HG02763 (cell line): ENCODE results near the gene POLD2.

Experiments
- ATAC-seq: cut with Tn5 transposase; IDR thresholded peaks from one replicate; pipeline ENCODE4 v1.9.1; 2021; ENCODE audit warnings: mild to moderate bottlenecking, moderate library complexity; ENCODE audit not compliant: unreplicated experiment

The POLD2 gene

DNA sequence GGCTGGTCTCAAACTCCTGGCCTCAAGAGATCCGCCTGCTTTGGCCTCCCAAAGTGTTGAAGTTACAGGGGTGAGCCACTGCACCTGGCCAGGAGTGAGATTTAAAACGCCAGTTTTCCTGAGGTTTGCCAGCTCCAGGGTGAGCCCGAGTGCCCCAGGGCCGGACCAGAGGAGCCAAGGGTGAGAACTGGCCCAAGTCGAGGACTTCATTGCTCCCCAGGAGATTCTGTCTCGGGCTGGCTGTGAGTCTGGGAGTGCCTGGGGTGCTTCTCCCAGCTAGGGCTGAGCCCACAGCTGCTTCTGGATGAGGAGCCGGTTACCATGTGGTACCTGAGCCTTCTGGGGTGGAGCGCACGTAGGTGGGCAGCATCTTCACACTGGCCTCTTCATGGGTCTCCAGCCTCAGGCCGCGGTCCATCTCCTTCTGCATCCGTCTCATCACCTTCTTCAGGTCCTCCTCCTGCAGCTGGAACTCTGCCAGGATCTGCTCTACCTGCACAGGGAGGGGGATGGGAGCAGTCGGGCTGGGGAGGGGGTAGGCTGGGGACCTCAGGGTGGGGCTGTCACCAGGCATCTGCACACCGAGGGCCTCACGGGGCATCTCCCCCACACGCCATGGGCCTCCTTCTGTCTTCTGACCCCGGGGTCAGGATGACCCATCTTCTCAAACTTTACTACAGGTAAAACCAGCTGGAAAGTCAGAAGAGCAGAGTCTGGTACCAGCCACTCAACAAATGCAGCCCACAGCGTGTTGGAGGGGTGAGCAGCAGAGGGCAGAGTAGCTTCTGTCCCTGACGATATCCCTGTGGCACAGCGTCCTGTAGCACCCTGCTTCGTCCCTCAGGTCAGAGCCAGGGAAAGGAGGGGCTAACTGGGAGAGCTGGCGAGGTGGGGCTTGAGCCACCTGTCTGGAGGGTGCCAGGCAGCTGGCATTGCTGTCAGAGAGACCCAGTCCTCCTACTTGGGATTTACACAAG, 29.9 kb upstream of the POLD2 start:
- ATAC-seq = no peak

DNA sequence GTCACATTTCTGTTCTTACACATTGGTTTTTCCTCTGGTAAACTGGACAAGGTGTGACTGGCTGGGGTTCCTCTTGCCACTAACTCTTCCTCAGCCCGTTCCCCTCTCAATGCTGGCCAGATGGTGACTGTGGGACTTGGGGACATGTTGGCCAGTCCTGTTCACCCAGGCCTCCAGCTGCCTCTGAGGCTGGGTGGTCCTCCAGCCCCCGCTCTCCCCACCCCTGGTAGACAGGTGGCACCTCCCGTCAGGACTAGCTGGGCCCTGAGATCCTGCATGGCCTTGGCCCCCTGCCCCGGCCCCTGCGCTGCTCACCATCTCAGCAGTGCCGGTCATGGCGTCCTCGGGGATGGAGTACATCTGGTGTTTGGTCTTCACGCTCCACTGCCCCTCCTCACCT, 28.6 kb upstream of the POLD2 start:
- ATAC-seq = no peak

DNA sequence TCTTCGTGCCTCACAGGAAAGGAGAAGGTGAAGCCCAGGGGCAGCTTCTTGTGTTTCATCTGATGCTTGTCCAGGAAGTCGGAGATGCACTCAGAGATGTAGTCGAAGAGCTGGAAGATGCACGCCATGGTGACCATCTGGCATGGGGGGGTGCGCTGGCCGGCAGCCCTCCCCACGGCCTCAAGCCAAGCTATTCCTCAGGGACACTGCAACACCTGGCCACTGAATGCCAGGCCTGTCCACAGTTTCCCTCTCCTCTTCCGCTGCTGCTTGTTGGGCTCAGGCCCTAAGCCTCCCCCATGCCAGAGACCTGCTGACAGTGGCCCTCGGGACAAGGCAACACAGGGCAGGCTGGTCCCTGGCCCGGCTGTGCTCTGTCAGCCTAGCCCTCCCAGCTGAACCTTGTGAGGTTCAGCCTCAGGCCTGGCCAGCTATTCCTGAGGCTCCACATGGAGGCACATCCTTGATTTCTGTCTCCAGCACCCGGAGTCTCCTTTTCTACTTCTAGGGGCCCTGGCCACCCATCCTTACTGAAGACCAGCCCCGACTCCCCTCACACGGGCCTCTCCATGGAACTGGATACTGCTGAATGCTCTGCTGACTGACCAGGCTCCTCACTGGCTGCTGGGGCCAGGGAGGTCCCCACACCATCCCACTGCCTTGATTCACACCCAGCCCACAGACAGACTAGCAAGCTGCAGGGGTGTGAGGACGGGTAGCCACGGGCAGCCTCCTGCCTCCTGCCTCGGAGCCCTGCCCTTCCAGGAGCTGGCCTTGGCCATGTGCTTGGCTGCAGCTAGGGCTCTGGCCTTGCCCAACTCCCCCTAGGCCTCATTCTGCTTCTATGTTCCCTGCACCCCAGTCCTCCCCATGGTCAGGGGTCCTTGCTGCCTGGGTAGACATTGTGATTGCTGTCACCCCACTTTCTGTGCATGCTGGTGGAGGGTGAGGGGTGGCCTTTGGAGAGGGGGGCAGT, 27.9 kb upstream of the POLD2 start:
- no peak for ATAC-seq

DNA sequence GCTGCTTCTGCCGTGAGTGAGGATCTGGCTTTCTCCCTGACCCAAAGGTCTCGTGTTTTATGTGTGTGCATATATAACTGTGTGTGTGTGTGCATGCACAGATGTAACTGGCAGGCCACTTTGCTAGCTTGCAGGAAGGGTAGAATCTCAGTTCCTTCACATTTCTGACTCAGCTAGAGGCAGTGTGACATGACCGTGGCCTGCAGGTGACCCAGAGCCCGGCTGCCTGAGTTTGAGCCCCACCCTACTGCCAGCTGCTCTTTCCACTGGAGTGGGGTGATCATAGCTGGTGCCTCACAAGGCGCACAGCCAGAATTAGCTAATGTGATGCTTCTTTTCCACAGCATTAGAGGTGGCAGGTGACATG, 27.1 kb upstream of the POLD2 start:
- ATAC-seq = no peak

DNA sequence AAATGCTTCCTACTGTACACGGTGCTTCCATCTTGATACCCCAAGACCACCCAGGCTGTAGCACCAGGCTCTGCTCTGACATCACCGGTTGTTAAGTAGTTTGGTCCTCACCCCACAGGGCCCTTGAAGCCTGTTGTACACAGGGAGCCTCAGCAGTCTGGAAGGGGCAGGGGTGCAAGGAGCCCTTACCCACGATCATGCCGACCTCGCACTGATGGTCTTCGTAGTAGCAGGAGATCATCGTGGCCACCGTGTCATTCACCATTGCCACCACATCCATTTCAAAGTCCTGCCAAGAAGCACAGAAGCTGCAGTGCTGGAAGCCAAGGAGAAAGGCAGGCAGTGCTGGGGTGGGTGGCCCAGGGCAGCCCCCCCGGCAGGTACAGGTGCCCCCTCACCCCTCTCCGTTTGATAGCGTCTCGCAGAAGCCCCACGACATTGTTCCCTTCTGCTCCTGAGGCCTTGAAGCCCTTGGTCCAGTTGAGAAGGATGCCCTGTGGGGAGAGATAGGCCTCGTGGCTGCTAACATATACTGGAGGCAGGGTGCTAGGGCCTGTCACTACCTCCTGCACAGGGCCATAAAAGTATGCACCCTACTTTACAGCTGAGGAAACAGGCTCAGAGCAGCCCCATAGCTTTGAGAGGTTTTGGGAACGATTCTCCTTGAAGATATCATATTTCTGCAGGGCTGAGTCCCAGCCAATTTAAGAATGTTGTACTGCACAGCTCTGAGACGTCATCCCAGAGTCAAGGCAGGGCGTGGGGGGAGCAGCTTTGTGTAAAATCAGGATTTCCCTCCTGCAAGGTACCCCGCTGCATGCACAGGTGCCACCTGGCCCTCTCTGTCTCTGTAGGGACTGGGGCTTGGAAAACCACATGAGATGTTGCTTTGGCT, 26.5 kb upstream of the POLD2 start:
- ATAC-seq = no peak

DNA sequence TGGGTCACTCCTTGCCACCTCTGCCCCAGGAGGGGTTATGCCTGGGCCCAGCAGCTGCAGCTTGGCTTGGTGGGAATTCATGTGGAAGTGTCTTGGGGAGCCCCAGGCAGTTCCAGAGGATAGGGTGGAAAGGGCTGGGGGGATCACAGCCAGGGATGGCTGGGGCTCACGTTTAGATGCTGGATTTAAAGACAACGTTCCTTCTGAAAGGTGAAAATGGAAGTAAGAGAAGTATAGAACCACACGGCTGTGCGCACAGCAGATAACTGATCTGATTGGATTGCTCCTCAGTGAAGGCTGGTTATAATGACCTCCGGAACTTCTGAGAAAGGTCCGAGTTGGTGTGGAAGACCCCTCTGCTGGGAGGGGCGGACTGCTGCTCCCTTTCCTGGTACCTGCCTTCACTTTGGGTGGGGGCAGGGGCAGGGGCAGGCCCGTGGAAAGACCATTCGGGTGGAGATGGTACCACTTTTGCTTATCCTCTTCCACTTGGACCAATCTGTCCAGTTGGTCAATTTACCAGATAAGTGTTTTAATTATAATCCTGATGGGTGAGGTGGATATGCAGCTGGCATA, 25.7 kb upstream of the POLD2 start:
- ATAC-seq = no peak

DNA sequence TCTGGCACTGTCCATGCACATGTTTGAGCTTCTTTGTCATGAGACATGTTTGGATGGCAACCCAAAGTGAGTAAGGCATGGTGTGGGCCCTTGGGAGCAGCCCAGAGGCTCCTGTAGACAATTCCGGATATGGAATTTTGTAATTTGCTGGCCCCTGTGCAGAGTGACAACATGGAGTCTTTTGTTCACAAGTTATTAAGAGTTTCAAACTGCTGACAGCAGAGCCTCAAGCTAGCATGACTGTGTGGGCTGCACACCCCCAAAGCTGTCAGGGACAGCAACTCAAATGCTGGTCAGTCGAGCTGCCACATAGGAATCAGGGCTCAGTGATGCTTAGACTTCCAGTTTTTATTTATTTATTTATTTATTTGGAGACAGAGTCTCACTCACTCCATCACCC, 24.8 kb upstream of the POLD2 start:
- no peak for ATAC-seq

DNA sequence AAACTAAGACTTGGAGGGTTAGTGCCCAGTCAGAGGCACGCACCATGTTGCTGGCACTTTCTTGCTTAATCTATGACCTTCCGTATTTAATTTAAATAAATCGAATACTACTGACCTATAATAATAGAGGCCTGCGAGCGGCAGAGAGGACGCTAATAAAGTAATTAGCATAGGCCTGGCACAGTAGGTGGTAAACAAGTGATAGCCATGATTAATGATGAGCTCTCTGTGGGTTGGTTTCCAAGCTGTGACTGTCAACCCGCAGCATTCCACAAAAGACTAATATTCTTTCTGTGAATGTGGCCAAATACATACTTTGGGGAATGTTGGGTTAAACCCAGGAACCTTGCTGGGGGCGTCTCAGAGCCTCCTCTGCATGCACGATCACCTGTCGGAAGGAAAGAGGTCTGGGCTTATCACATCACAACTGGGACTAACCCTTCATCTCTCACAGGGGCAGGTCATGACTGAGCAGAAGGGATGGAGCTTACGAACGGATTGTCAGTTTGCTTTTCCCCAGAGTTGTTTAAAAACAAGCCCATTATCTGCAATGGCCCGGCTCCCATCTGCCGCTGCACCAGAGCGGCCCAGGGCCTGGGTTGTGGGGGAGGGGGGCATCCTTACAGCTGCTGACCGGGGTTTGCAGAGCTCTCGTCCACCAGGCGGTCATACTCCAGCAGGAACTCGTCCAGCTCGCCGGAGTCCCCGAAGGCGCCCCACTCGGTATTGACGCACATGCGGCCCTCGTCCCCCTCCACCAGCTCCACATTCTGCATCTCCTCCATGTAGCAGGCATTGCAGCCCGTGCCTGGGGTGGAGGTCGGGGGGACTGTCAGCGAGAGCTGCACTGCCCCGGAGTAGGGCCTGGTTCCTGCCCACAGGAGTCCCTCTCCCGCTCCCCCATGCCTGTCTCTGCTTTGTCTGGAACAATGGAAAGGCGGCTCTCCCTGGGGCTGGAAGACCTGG, 24.0 kb upstream of the POLD2 start:
- no peak for ATAC-seq

DNA sequence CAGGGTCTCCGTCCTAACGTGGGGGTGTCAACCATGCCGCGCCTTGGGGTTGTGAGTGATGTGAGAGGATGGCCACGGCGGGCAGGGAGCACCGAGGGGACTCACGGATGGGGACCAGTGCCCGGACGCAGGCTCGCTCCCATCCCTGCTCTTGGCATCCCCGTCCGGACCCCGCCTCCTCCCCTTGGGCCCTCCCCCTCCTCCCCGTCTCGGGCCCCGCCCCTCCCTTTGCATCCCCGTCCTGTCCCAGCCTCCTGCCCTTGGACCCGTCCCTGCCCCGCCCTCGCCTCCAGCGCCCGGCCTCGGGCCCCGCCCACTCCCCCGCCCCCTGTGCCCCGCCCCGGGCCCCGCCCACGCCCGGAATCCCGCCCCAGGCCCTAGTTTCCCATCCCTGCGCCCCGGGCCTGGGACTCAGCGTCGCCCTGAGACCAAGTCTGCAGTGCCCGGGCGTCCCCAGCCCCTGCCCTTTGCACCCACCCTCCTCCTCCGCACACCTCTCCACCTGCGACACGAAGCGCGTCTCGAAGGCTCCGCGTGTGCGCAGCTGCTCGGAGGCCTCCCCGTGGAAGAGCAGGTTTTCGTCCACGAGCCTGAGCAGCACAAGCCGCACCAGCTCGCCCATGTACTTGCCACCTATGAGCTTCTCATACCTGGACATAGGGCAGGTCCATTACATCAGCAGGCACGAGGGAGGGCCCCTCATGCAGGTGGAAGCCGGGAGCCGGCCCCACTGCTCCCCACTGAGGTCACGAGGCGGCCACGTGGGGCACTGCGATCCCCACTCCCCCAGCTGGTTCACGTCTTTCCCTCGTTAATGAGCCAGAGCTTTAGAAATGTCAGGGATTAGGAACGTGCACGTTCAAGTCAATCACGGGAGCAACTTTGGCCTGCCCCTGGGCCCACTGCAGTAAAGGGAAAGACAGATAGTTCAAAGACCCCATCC, 22.9 kb upstream of the POLD2 start:
- no peak for ATAC-seq

DNA sequence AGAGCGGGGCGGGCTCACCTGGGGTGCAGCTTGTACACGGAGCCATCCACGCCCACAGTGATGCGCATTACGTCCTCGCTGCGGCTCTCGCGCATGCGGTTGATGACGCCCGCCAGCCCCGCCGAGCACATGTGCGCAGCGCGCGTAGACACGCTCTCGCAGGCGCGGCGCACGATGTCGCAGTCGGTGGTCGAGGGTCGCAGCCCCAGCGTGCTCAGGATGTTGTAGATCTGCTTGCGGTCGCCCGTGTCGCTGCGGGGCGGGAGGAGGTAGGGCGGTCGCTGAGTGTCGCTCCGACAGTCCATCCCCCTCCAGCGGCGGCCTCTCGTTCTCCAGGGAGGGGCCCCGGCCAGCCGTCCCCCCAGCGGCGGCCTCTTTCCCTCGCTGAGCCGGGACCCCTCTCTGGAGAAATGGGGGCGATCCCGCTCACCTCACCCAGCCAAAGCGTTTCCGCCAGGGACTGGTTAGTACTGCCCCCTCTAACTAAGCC, 22.2 kb upstream of the POLD2 start:
- ATAC-seq = no peak

DNA sequence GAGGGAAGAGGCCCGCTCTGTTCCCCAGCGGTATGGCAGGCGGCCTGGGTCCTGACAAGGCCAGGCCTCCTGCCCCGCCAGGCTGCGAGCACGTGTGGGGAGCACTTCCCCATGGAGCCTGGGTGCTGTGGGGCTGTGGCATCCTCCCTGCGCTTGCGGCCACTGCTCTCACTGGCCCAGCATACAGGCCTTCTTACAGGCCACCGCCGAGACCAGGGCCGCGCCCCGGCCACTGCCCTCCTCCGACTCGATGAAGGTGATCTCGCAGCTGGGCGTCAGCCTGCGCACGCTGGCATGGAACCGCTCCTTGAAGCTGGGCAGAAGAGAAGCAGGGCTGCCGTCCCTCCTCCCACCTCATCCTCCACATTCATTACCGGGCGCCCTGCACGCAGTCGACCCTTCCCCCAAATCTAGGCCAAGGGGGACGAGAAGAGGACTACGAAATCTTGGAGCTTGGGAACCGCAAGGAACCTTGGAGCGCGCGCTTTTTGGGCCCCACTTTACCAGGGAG, 21.7 kb upstream of the POLD2 start:
- ATAC-seq = no peak

DNA sequence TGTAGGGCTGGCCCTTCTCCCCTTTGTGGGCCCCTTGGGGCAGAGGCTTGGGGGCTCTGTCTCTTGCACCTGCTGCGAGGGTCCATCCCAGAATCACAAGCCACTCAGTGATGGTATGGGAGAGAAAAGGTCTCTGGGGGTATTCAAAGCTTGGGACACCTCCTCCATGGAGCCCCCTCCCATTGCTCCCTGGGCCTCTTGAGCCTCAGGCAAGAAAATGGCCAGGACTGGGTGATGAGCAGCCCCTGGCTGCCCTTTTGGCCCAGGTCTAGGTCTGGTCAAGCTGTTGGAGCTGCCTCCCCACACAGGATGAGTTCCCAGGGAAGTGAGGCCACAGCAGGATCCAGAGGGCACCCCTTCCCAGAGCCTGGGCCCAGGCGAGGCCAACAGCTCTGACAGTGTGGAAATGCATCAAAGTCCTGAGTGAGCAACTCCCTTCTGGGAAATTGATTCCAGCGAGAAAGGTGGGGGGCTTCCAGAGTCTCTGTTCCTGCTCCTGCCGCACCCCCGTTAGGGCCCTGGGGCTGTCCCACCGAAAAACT, 21.1 kb upstream of the POLD2 start:
- ATAC-seq = no peak

DNA sequence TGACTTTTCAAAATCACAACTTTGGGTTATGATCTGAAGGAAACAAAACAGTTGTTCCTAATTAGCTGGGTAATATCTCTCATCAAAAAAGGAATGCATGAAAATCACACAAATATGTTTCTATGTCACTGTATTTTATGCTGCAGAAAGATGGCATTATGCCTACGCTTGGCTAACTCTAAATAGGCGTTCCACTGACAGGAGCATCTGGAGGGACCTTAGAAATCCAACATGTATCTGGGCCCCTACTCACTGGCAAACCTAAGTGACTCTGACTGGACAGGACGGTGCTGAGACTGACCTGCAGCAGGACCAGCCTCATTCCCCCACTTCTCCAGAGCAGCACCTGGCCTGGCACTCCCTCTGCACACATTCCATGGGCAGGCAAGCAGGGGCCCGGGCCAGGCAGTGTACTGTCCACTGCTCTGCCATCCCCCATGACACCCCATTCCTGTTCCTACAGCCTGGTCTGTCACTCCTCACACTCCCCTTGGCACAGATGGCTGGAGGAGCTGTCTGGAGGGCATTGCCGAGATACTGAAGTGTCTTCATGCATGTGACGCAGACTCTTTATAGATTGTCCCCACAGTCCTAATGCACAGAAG, 20.4 kb upstream of the POLD2 start:
- ATAC-seq = no peak

DNA sequence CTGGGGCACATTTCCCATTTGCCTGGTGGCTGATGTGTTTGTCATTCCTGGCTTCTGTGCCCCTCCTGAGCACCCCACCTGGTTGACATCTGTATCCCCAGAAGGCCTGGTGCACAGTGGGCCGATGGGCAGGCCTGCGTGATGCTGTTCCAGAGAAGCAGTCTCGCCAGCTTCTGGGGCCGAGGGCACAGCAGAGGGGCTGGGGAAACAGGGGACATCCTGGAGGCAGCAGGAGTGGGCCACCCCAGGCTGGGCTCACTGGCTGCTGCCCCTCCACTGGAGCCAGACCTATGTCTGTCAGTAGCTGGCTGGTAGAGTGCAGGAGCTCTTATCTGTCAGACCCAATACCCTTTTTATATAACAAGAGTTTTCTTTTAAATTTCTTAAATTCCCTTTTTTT, 18.7 kb upstream of the POLD2 start:
- no peak for ATAC-seq

DNA sequence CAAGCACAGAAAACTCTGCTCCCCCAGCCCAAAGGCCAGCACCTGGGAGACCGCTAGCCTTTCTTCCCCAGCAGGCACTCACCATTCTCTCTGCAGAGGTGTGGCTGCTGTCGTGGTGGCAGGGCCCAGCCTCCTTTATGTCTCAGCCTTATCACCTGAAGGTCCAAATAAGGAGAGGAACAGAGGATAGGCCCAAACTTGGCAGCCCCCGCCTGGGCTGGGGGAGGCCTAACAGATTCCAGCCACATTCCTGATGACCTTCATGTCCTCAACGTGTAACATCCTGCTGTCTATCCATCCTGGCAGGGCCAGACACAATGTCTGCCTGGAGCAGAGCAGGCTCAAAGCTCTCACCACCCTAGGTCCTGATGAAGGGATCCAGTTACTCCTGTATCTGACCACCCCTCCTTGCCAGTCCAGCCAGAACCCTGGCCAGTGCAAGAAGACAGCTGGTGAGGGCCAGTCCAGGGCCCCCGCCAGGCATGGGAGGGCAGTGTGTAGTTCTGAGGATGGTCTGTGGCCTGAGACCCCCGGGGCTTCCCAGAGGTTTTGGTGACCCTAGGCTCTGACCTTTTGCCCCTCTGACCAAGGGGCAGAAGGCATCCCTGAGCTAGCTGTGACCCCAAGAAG, 18.0 kb upstream of the POLD2 start, which contains the start of gene MYL7:
Gene MYL7, minus strand, starts transcription at position 112 of the 630 bp plus-strand sequence. Its CDS starts 27 bp downstream, at position 85.
- ATAC-seq = no peak

DNA sequence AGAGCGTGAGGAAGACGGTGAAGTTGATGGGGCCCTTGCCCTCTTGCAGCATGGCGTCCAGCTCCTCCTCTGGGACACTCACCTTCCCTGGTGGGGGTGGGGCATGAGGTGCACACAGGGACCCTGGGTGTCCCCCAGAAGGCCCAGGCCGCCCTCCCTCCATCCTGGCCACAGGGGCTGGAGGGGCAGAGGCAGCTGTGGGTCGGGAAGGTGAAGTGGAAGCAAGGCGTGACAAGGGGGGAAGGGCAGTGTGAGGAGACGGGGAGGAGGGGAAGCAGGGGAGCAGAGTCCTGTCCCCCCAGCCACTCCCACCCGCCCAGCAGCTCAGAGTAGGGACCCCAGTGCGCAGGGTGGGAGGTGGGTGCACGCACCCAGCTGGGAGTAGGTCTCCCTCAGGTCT, 17.0 kb upstream of the POLD2 start:
- ATAC-seq = no peak
